CD4-positive, alpha-beta T cell (primary cell): ENCODE results near the gene ITGB6. TPM values are rescaled to one million over a fixed set of nuclear protein-coding genes. Genes with fewer than 3 reads are reported as not detected.

ENCODE experiments used
- ATAC-seq: fragments of 200-7000 bp; cut with Tn5 transposase; one replicate; pipeline ENCODE4 v1.10.0; 2022; ENCODE audit warnings: mild to moderate bottlenecking; ENCODE audit not compliant: poor library complexity
- CTCF ChIA-PET: fragments of 350-600 bp; sonication (Branson Sonifier 250); formaldehyde crosslinking; loops from one replicate; lab custom pipeline; 2021; ENCODE audit warnings: antibody characterized with exemption, inconsistent platforms; lab: Charles Lee
- POLR2A ChIA-PET: fragments of 350-600 bp; sonication (Branson Sonifier 250); formaldehyde crosslinking; loops from one replicate; lab custom pipeline; 2021; ENCODE audit warnings: antibody characterized with exemption, inconsistent platforms; lab: Charles Lee
- DNase-seq, 14 experiments: peaks; one replicate each; pipeline ENCODE4 v3.0.0-alpha.2; 2013 to 2020; ENCODE audit warnings: mixed read lengths in 2 of 14
- H3K27ac ChIP-seq, 2 donors: one replicate each; pipeline versions ENCODE4 v1.5.1 to v1.7.0; 2013; ENCODE audit warnings: low read length in 2 of 2, low read depth in 1 of 2, mild to moderate bottlenecking in 1 of 2
- H3K27me3 ChIP-seq, 2 experiments: 1 replicate in 1 of 2; 2 replicates in 1 of 2; pipeline versions ENCODE4 v1.6.1 to v1.7.0; 2013; ENCODE audit warnings: low read length in 2 of 2, control low read depth in 1 of 2, mild to moderate bottlenecking in 1 of 2, moderate library complexity in 1 of 2; ENCODE audit not compliant: insufficient read depth in 2 of 2, control insufficient read depth in 1 of 2
- H3K36me3 ChIP-seq: one replicate; pipeline ENCODE4 v1.6.1; 2013; ENCODE audit warnings: low read length, control low read depth; ENCODE audit not compliant: insufficient read depth
- H3K4me1 ChIP-seq: one replicate; pipeline ENCODE4 v1.6.1; 2013; ENCODE audit warnings: low read length, control low read depth; ENCODE audit not compliant: insufficient read depth
- H3K4me3 ChIP-seq: one replicate; pipeline ENCODE4 v1.5.1; 2013; ENCODE audit warnings: mild to moderate bottlenecking, low read length, moderate library complexity
- H3K9me3 ChIP-seq, 2 experiments: 1 replicate in 1 of 2; 2 replicates in 1 of 2; pipeline versions ENCODE4 v1.6.1 to v1.7.0; 2013; ENCODE audit warnings: low read length in 2 of 2, mild to moderate bottlenecking in 2 of 2, control low read depth in 1 of 2, moderate library complexity in 1 of 2; ENCODE audit not compliant: control insufficient read depth in 1 of 2, insufficient read depth in 1 of 2
- H3K27ac Mint-ChIP-seq: one replicate; pipeline ENCODE4 v1.8.0; 2020; ENCODE audit warnings: mixed read lengths
- H3K27me3 Mint-ChIP-seq: one replicate; pipeline ENCODE4 v1.8.0; 2021; ENCODE audit warnings: mixed read lengths
- H3K36me3 Mint-ChIP-seq: one replicate; pipeline ENCODE4 v1.8.0; 2021; ENCODE audit warnings: low read depth, mixed read lengths
- H3K4me1 Mint-ChIP-seq: one replicate; pipeline ENCODE4 v1.8.0; 2021; ENCODE audit warnings: low read depth, mixed read lengths
- H3K4me3 Mint-ChIP-seq: one replicate; pipeline ENCODE4 v1.8.0; 2020; ENCODE audit warnings: mild to moderate bottlenecking, mixed read lengths
- H3K9me3 Mint-ChIP-seq: one replicate; pipeline ENCODE4 v1.8.0; 2020; ENCODE audit warnings: mixed read lengths
- intact Hi-C, 2 experiments: fragments of 100-400 bp; cut with DNase I in 1 of 2; cut with micrococcal nuclease in 1 of 2; formaldehyde crosslinking; loops; one replicate each; pipeline versions ENCODE4 v1.15.1 to v1.9.0; 2023 to 2025; cut with DNase I, micrococcal nuclease
- total RNA-seq, 174 experiments: library from RNA in 2 of 174; stranded (reverse) in 2 of 174; gene quantifications; one replicate each; pipeline ENCODE4 v1.2.3 and lab custom pipeline; 2021 to 2026
- TF ChIP-seq, protein P1 (sequence below): fragments of 200-600 bp; IDR thresholded peaks from one replicate; pipeline ENCODE4 v1.8.0; 2022; ENCODE audit warnings: antibody characterized with exemption, mild to moderate bottlenecking

Gene ITGB6
- total RNA-seq, 2 experiments from 2014 or later: not detected

DNA sequence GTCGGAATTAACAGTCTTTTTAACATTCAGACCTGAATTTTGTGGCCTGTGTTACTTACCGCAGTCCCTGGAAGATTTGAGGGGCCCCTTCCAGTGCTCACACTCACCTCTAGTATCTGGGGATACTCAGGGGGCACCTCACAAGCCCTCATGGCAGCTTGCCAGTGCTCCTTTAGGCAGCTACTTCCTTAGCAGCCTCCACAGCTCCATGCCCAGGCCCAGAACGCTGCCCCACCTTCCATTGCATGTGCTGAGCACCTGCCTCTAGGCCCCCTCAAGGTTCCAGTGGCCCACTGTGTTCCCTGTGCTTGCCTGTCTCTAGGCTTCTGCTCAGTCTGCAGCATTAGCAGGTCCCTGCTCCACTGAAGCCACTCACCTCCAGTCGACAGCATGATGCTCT lies 107.6 kb downstream of the ITGB6 start:
- H3K4me1 Mint-ChIP-seq: no peaks in the 10 kb centered on the region
- DNase-seq (no peak), ATAC-seq (no peak)
- no peaks in the 10 kb centered on the region for H3K36me3 ChIP-seq
- H3K9me3 ChIP-seq: peaks cover 15 to 21% of the 10 kb centered on the region in 2 experiments
- TF ChIP-seq, protein P1, sequence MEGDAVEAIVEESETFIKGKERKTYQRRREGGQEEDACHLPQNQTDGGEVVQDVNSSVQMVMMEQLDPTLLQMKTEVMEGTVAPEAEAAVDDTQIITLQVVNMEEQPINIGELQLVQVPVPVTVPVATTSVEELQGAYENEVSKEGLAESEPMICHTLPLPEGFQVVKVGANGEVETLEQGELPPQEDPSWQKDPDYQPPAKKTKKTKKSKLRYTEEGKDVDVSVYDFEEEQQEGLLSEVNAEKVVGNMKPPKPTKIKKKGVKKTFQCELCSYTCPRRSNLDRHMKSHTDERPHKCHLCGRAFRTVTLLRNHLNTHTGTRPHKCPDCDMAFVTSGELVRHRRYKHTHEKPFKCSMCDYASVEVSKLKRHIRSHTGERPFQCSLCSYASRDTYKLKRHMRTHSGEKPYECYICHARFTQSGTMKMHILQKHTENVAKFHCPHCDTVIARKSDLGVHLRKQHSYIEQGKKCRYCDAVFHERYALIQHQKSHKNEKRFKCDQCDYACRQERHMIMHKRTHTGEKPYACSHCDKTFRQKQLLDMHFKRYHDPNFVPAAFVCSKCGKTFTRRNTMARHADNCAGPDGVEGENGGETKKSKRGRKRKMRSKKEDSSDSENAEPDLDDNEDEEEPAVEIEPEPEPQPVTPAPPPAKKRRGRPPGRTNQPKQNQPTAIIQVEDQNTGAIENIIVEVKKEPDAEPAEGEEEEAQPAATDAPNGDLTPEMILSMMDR: no peak
- H3K36me3 Mint-ChIP-seq: peaks cover 4% of the 10 kb centered on the region
- ChIA-PET CTCF (no interaction called here), POLR2A (no interaction called here)
- no peak overlapping the region for H3K4me3 Mint-ChIP-seq
- H3K4me1 ChIP-seq: no peaks in the 10 kb centered on the region
- no peak overlapping the region for H3K4me3 ChIP-seq
- peaks cover 0 to 4% of the 10 kb centered on the region in 2 experiments for H3K27me3 ChIP-seq
- no peak overlapping the region for H3K27ac ChIP-seq
- H3K9me3 Mint-ChIP-seq: peaks cover 4% of the 10 kb centered on the region
- no peak overlapping the region for H3K27ac Mint-ChIP-seq
- intact Hi-C loops: no loop called here
- no peaks in the 10 kb centered on the region for H3K27me3 Mint-ChIP-seq

DNA sequence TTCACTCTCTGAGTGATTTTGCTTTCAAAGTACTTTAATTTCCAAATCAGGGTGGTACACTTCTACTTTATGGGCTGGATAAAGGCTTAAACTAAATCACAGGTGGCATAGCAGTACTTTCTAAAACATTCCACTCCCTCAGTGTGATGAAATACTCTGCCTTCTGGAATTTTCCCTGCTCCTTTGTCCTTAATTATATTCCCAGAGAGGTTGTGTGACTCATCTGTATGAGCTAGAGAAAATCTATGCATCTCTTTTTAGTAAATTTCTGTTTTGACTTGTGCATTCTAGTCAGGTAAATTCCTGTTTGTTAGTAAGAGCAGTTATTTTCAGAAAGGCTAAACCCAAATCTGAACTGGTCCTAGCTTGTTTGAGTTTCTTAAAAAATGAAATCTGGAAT lies 108.7 kb downstream of the ITGB6 start:
- Histone ChIP-seq H3K36me3 (no peaks in the 10 kb centered on the region), H3K4me3 (no peak overlapping the region), H3K4me1 (no peaks in the 10 kb centered on the region), H3K9me3 (peaks cover 17 to 31% of the 10 kb centered on the region in 2 experiments), H3K27me3 (peaks cover 0 to 4% of the 10 kb centered on the region in 2 experiments), H3K27ac (no peak overlapping the region)
- TF ChIP-seq, protein P1: no peak
- no peak for ATAC-seq
- Mint-ChIP-seq H3K9me3 (peaks cover 9% of the 10 kb centered on the region), H3K27me3 (no peaks in the 10 kb centered on the region), H3K4me3 (no peak overlapping the region), H3K36me3 (peaks cover 8% of the 10 kb centered on the region), H3K4me1 (no peaks in the 10 kb centered on the region), H3K27ac (no peak overlapping the region)
- no peak for DNase-seq
- intact Hi-C loops: no loop called here
- ChIA-PET POLR2A (no interaction called here), CTCF (no interaction called here)

DNA sequence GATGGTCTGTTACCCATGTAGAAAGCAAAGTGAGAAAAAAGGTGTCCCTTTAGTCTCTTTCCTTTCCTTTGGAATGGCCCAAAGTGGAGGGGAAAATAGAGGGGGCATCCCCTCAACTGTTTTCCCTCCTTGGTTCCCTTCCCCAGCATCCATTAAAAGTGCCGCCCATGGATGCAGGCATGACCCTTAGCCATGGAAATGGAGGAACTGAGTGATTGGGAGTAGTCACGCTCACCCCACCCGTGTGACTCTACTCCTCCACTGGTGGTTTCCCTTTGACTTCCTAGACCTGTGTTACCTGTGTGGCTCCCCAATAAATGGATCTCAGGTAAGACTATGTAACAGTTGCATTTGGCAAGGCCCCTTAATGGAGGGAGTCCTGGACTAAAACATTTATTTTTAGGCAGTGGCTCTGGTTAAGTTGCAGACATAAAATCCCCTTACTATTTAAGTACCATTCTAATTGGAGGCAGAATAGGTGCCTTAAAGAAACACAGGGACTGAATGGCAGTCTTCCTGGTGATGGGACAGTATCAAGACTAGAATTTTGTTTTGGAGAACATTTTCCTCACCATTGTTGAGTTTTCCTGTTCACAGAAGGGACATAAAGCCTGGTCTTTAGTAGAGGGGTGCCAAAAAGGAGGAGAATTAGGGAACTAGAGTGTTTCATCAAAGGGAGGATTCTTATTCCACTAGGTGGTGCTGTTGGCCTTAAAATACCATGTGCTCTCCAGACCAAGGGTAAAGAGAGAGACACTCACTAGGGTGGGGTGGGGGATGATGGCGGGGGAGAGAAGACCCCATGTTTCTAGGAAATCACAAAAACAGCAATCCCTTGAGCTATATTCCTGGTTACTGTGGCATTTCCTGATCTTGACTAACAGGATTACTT lies 112.0 kb downstream of the ITGB6 start:
- Mint-ChIP-seq H3K9me3 (peaks cover 8% of the 10 kb centered on the region), H3K27ac (no peak overlapping the region), H3K4me3 (no peak overlapping the region), H3K27me3 (peaks cover 2% of the 10 kb centered on the region), H3K36me3 (peaks cover 14% of the 10 kb centered on the region), H3K4me1 (no peaks in the 10 kb centered on the region)
- TF ChIP-seq, protein P1: no peak
- Histone ChIP-seq H3K4me1 (no peaks in the 10 kb centered on the region), H3K27ac (no peak overlapping the region), H3K9me3 (peaks cover 28 to 59% of the 10 kb centered on the region in 2 experiments), H3K27me3 (peaks cover 0 to 7% of the 10 kb centered on the region in 2 experiments), H3K4me3 (no peak overlapping the region), H3K36me3 (no peaks in the 10 kb centered on the region)
- ATAC-seq (no peak), DNase-seq (peak in 2 of 14 experiments; percentile 11 to 21)
- ChIA-PET CTCF (no interaction called here), POLR2A (no interaction called here)
- intact Hi-C loops: no loop called here
